Uterus (tissue), 2 donors: ENCODE results near the gene SCARF1.

Experiments
- CTCF ChIP-seq, 4 experiments: fragments of 200-600 bp in 2 of 4; fragments of 450-650 bp in 2 of 4; sonication (generic) in 2 of 4; IDR thresholded peaks; one replicate each; pipeline ENCODE4 v1.5.1; 2016 to 2019; ENCODE audit warnings: antibody characterized with exemption in 4 of 4, mild to moderate bottlenecking in 2 of 4, moderate library complexity in 1 of 4
- POLR2A ChIP-seq, 2 donors: fragments of 450-650 bp; IDR thresholded peaks; one replicate each; pipeline ENCODE4 v1.6.1; 2016; ENCODE audit warnings: antibody characterized with exemption in 2 of 2, mild to moderate bottlenecking in 1 of 2, moderate library complexity in 1 of 2

GRCh38 chr17:1686086-1686485, 40.6 kb upstream of the SCARF1 start:
- no peak for TF ChIP-seq CTCF (IDR thresholded peaks at IDR 0.05)
- TF ChIP-seq POLR2A (IDR thresholded peaks at IDR 0.05) = no peak
